Measurements from ENCODE around the gene OPTC. TPM values are rescaled to one million over a fixed set of nuclear protein-coding genes. Genes with fewer than 3 reads are reported as not detected.

The OPTC gene
- total and polyA plus RNA-seq, 2 of the 13 experiments (the other 11 are each of a cell fraction or from before 2014, with no cell fraction given) = not detected

- no TSS peak for BruUV-seq (replicated peaks)
- FAIRE-seq = no peak
- Histone ChIP-seq H3K79me2 (ENCODE audit: insufficient read depth, low read length) (no peaks in the 10 kb centered on the region), H3K27ac (ENCODE audit: extremely low read length, insufficient read depth, low read length) (no peak overlapping the region), H3K4me1 (ENCODE audit: insufficient read depth, low read length) (peaks cover 10% of the 10 kb centered on the region), H3K27me3 (ENCODE audit: control insufficient read depth in 1 of 2, insufficient read depth in 2 of 2, low read length in 2 of 2) (peaks cover 3 to 28% of the 10 kb centered on the region in 2 experiments; a peak in 4 of 5 replicates), H3K4me3 (replicated peaks in 1 of 3; ENCODE audit: insufficient read depth in 1 of 3, low read depth in 2 of 3, low read length in 3 of 3) (no peak overlapping the region), H3K4me2 (ENCODE audit: low read depth, low read length) (no peak overlapping the region), H2AFZ (ENCODE audit: low read length) (no peak overlapping the region), H4K20me1 (ENCODE audit: insufficient read depth, low read length) (peaks cover 2% of the 10 kb centered on the region; the same call in 1 of the 2 replicates), H3K36me3 (replicated peaks in 1 of 2; ENCODE audit: control insufficient read depth in 1 of 2, insufficient read depth in 2 of 2, low read length in 2 of 2) (no peaks in the 10 kb centered on the region), H3K9ac (ENCODE audit: insufficient read depth, low read depth, low read length) (no peak overlapping the region), H3K9me3 (ENCODE audit: low read length) (no peaks in the 10 kb centered on the region)
- peak; percentile 21 for DNase-seq (ENCODE audit: low spot score)
- intact Hi-C loops (cut with micrococcal nuclease; ENCODE audit: unreplicated experiment) (no loop called here), in situ Hi-C loops (cut with HindIII; ENCODE audit: extremely low pct_ligation_motif_present, low pct_unique_long_range_greater_than_20kb) (no loop called here)
- TF ChIP-seq ZNF746 (CRISPR knock-in tag; IDR thresholded peaks at IDR 0.05) (no peak), ZNF337 (CRISPR knock-in tag; IDR thresholded peaks at IDR 0.05; ENCODE audit: borderline replicate concordance, low read depth) (no peak), FOSL2 (CRISPR knock-in tag; IDR thresholded peaks at IDR 0.05) (peak; percentile 26; the same call in 1 of the 2 replicates), POLR2A (IDR thresholded peaks at IDR 0.05; ENCODE audit: insufficient read depth in 1 of 2, low read depth in 2 of 2, low read length in 2 of 2) (no peak)
- POLR2A ChIA-PET = no interaction called here
- CTCF ChIA-PET (ENCODE audit: low intra/inter-chr PET ratio, low total read pairs) = no interaction called here
- no peak for ATAC-seq
- 8% methylated on average over 8 of the region's 10 CpGs for whole genome bisulfite sequencing (ENCODE audit: low lambda C conversion rate)
Measured at GRCh38 chr1:203512848-203513584, 19.1 kb downstream of the OPTC start.

DNA sequence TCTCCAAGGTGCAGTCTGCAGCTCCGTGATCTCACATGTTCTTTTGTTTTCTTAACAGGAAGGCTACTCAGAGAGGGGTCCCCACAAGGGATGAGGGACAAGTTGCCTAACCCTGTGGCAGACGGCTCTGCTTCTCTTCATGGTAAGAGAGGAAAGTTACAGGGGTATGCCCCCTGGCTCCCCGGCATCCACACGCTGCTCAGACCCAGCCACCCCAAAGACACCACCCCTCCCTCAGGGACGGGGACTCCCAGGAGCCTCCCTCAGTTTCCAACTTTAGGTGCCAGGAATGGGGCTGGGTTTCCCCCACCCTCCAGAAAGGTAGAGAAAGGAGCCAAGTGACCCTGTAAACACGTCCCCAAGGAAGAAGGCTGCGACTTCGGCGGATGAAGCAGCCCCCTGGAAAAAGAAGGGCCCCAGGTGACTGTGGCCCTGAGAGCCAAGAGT, 19.7 kb downstream of the OPTC start:
- intact Hi-C loops (cut with micrococcal nuclease; ENCODE audit: unreplicated experiment) (no loop called here), in situ Hi-C loops (cut with HindIII; ENCODE audit: extremely low pct_ligation_motif_present, low pct_unique_long_range_greater_than_20kb) (no loop called here)
- DNase-seq (ENCODE audit: low spot score) (no peak), FAIRE-seq (no peak), ATAC-seq (no peak)
- H3K9me3 ChIP-seq (ENCODE audit: low read length) = no peaks in the 10 kb centered on the region
- no peak overlapping the region for H3K9ac ChIP-seq (ENCODE audit: insufficient read depth, low read depth, low read length)
- WGBS (ENCODE audit: low lambda C conversion rate) = 52% methylated on average over 6 of the region's 9 CpGs
- H3K79me2 ChIP-seq (ENCODE audit: insufficient read depth, low read length) = no peaks in the 10 kb centered on the region
- H4K20me1 ChIP-seq (ENCODE audit: insufficient read depth, low read length) = peaks cover 2% of the 10 kb centered on the region; the same call in 1 of the 2 replicates
- no peak overlapping the region for H2AFZ ChIP-seq (ENCODE audit: low read length)
- peaks cover 3 to 28% of the 10 kb centered on the region in 2 experiments; a peak in 4 of 5 replicates for H3K27me3 ChIP-seq (ENCODE audit: control insufficient read depth in 1 of 2, insufficient read depth in 2 of 2, low read length in 2 of 2)
- TF ChIP-seq ZNF274 (CRISPR knock-in tag; IDR thresholded peaks at IDR 0.05) = no peak
- POLR2A ChIA-PET = no interaction called here
- no peak overlapping the region for H3K4me3 ChIP-seq (replicated peaks in 1 of 3; ENCODE audit: insufficient read depth in 1 of 3, low read depth in 2 of 3, low read length in 3 of 3)
- peaks cover 5% of the 10 kb centered on the region for H3K4me1 ChIP-seq (ENCODE audit: insufficient read depth, low read length)
- CTCF ChIA-PET (ENCODE audit: low intra/inter-chr PET ratio, low total read pairs) = no interaction called here
- H3K36me3 ChIP-seq (replicated peaks in 1 of 2; ENCODE audit: control insufficient read depth in 1 of 2, insufficient read depth in 2 of 2, low read length in 2 of 2) = no peaks in the 10 kb centered on the region
- H3K4me2 ChIP-seq (ENCODE audit: low read depth, low read length) = no peak overlapping the region
- no peak overlapping the region for H3K27ac ChIP-seq (ENCODE audit: extremely low read length, insufficient read depth, low read length)
- BruUV-seq (replicated peaks) = no TSS peak

Measured in HepG2 (cell line).